AG04450 (cell line): ENCODE data around the gene MUC6. TPM values are rescaled to one million over a fixed set of nuclear protein-coding genes. Genes with fewer than 3 reads are reported as not detected.

Experiments
- CTCF ChIA-PET: fragments of 300-600, 350-600 bp; formaldehyde crosslinking; extraction: SDS; loops from one replicate; lab custom pipeline; 2022; ENCODE audit warnings: antibody characterized with exemption, inconsistent platforms; lab: Charles Lee
- POLR2A ChIA-PET: fragments of 350-600 bp; formaldehyde crosslinking; extraction: SDS; loops from one replicate; lab custom pipeline; 2021; ENCODE audit warnings: antibody characterized with exemption, inconsistent platforms; lab: Yijun Ruan, JAX
- DNase-seq: peaks from one replicate; pipeline ENCODE4 v3.0.0-alpha.2; 2011; ENCODE audit warnings: low read depth, low spot score
- H3K27ac ChIP-seq: one replicate; pipeline ENCODE4 v1.5.1; 2012; ENCODE audit warnings: low read depth, low read length, control low read depth
- H3K27me3 ChIP-seq: one replicate; pipeline ENCODE4 v1.6.0; 2012; ENCODE audit warnings: low read length; ENCODE audit not compliant: control insufficient read depth, insufficient read depth
- H3K4me3 ChIP-seq: 2 replicates; pipeline ENCODE4 v1.5.1; 2011; ENCODE audit warnings: mild to moderate bottlenecking, low read depth, low read length, control low read depth
- H3K9me3 ChIP-seq: 2 replicates; pipeline ENCODE4 v1.5.1; 2012; ENCODE audit warnings: low read length; ENCODE audit not compliant: control insufficient read depth, insufficient read depth
- CTCF ChIP-seq: IDR thresholded peaks from 2 replicates; pipeline ENCODE4 v1.5.1; 2011; ENCODE audit warnings: low read depth, low read length, control low read depth, inconsistent platforms
- polyA plus RNA-seq: library from polyadenylated mRNA; depleted of rRNA; stranded (reverse); fragments of >200 nt; gene quantifications from 2 replicates; pipeline ENCODE4 v1.2.3, GENCODE V29; 2011

MUC6 gene
- polyA plus RNA-seq, 1 experiment: not detected

GRCh38 chr11:1003159-1003558 is 33.4 kb downstream of the MUC6 start:
- POLR2A ChIA-PET: no interaction called here
- H3K27me3 ChIP-seq: no peaks in the 10 kb centered on the region
- H3K4me3 ChIP-seq: no peak overlapping the region
- no peak for DNase-seq
- no peaks in the 10 kb centered on the region for H3K9me3 ChIP-seq
- CTCF ChIA-PET: no interaction called here
- no peak for TF ChIP-seq CTCF
- H3K27ac ChIP-seq: no peak overlapping the region

GRCh38 chr11:1002406-1002984 is 34.0 kb downstream of the MUC6 start:
- POLR2A ChIA-PET: no interaction called here
- Histone ChIP-seq H3K27me3 (no peaks in the 10 kb centered on the region), H3K27ac (no peak overlapping the region), H3K9me3 (no peaks in the 10 kb centered on the region), H3K4me3 (no peak overlapping the region)
- CTCF ChIA-PET: no interaction called here
- TF ChIP-seq CTCF: no peak
- no peak for DNase-seq

- TF ChIP-seq CTCF: no peak
- no peak for DNase-seq
- Histone ChIP-seq H3K27ac (no peak overlapping the region), H3K27me3 (no peaks in the 10 kb centered on the region), H3K9me3 (no peaks in the 10 kb centered on the region), H3K4me3 (no peak overlapping the region)
- CTCF ChIA-PET: no interaction called here
- POLR2A ChIA-PET: no interaction called here
Measured at GRCh38 chr11:1001617-1002405, 34.7 kb downstream of the MUC6 start.

GRCh38 chr11:1000357-1001278 is 35.9 kb downstream of the MUC6 start:
- ChIA-PET CTCF (no interaction called here), POLR2A (no interaction called here)
- no peaks in the 10 kb centered on the region for H3K27me3 ChIP-seq

More at GRCh38 chr11:1000357-1001278, 35.9 kb downstream of the MUC6 start:
- no peaks in the 10 kb centered on the region; the same call in 1 of the 2 replicates for H3K9me3 ChIP-seq
- no peak overlapping the region for H3K27ac ChIP-seq
- DNase-seq: no peak
- no peak overlapping the region for H3K4me3 ChIP-seq
- TF ChIP-seq CTCF: no peak
